HG03060 (cell line): Measurements from ENCODE around the gene SCAMP5.

Source experiments
- ATAC-seq: cut with Tn5 transposase; IDR thresholded peaks from one replicate; pipeline ENCODE4 v1.9.1; 2021; ENCODE audit warnings: low read depth, moderate number of reproducible peaks; ENCODE audit not compliant: unreplicated experiment

Gene SCAMP5

DNA sequence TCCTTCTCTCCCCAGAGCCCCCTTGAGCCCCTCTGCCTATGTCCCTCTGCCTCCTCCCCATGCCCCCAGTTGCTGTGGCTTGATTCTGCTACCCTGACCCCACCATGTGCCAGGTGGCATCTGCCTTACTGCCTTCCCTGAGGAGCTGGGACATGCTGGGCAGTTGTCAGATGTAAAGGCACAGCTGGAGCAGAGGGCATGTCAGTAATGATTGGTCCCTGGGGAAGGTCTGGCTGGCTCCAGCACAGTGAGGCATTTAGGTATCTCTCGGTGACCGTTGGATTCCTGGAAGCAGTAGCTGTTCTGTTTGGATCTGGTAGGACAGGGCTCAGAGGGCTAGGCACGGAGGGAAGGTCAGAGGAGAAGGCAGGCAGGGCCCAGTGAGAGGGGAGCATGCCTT is 24.6 kb downstream of the SCAMP5 start:
- ATAC-seq = no peak

DNA sequence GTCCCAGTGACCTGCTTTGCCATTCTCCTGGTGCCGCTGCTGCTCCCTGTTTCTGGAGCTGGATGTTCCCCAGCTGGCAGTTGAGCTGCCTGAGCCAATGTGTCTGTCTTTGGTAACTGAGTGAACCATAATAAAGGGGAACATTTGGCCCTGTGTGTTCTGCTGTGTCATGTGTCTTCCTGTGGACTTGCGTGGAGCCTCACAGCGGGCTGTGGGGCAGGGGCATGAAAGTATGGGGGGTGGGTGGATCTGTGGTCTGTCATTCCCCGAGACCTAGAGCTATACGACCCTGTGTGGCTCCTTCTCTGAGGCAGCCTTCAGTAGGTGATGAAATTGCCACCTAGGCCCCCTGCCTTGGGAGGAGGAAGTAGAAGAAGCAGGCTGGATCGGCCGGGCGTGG is 26.0 kb downstream of the SCAMP5 start:
- no peak for ATAC-seq

DNA sequence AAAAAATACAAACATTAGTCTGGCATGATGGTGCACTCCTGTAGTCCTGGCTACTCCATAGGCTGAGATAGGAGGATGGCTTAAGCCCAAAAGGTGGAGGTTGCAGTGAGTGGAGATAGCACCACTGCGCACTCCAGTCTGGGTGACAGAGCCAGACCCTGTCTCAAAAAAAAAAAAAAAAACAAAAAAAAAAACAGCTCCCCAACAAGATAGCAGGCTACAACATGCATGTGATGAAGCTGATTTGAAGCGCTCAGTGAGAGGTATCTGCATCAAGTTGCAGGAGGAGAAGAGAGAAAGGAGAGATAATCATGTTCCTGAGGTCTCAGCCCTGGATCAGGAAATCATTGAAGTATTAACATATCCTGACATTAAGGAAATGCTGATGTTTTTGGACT is 27.4 kb downstream of the SCAMP5 start:
- ATAC-seq = no peak

DNA sequence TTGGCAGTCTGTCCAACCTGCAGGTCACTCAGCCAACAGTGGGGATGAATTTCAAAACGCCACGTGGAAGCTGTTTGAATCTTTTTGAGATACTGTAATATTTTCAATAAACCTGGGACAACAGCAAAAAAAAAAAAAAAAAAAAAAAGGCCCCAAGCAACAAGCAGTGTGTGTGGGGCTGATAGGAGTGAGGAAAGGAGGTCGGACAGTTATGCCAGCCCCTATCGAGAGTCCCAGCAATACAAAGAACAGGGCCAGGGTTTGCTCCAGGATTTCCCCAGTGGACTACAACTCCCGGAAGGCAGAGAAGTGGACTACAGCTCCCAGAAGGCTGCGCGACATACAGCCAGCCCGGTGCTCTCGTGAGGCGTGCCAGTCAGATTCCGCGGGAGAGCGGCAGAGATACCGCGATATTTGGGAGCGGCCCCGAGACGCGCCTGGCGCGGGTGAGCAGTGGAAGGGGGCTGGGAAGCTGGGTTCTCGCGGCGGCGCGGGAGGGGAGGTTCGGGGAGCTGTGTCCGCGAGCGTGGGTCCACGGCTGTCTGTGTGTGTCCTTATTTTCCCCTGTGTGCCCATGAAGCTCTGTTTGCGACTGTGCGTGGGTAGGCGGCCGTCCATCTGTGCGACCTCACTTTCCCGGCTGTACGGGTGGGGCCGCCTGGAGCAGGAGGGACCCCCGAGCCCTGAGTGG is 28.0 kb downstream of the SCAMP5 start, which contains the start of gene PPCDC:
Gene PPCDC, plus strand, starts transcription at position 410 of the 691 bp plus-strand sequence. CDS start 4,729 bp downstream, outside the sequence.
- peak; percentile 78 for ATAC-seq

DNA sequence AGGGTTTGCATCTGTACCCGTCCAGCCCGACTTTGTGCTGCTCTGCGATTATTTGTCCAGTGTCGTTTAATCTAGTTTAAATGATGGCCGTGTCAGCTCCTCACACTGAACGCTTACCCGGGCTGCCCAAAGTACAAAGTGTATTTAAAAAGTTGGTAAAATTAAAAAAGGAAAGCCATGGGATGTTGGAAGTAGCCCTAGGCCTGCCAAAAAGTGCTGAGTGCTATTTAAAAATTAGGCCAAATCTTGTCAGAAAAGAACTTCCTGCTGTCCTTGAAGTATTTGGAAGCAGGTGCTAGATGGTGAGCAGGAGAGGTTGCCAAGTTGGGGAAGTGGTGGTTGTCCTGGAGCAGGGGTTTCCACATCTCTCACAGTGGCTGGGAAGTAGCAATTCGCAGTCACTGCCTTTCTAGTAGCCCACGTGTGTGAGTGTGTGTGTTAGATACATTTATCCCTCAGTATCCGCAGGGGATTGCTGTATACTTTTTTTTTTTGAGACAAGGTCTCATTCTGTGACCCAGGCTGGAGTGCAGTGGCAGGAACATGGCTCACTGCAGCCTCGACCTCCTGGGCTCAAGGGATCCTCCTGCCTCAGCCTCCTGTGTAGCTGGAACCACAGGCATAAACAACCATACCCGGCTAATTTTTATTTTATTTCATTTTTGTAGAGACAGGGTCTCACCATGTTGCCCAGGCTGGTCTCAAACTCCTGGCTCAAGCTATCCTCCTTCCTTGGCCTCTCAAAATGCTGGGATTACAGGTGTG is 28.7 kb downstream of the SCAMP5 start:
- ATAC-seq = no peak

DNA sequence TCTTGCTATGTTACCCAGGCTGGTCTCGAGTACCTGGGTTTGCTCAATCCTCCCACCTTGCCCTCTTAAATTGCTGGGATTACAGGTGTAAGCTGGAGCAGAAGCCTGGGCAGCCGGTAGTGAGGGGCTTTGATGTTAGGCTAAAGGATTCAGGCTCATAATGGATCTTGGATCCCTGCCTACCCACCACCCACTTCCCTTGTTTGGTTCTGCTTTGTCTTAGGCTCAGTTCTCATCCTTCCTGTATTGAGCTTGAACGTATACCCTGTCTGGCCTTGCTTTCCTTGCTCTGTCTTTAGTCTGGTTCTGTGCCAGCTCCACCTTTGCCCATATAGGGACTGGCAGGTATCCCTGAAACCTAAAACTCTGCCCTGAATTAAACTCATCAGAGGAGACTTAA is 29.7 kb downstream of the SCAMP5 start:
- no peak for ATAC-seq

DNA sequence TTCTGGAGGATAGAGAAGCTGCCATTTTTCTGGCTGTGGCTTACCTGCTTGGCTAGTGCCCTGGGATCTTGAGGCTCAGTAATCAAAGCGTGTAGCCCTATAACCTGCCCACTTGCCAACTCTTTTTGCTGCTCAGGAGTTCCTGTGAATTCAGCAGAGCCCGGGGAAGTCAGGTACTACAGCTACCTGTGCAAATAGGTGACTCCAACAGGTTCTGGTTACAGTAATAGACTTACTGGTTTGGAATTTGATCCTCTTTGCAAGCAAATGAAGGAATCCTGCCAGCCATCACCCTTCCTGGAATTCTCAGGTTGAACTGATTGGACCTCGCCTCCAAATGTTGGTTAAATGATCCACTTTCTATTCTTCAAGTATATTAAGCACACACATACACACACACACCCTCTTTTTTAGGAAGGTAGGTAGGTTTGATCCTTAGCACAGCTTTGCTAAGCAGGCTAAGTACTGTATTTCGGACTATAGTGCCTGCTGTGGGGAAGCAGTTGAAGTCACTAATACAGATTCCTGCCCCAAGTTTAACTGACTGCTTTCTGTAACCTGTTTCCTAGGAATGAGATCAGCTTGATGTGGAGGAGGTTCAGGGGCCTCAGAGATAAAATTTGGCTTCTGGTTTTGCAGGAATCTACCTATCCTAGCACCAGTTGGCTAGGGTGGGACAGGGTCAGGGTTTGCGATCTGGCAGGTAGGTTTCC is 30.3 kb downstream of the SCAMP5 start:
- ATAC-seq = no peak

DNA sequence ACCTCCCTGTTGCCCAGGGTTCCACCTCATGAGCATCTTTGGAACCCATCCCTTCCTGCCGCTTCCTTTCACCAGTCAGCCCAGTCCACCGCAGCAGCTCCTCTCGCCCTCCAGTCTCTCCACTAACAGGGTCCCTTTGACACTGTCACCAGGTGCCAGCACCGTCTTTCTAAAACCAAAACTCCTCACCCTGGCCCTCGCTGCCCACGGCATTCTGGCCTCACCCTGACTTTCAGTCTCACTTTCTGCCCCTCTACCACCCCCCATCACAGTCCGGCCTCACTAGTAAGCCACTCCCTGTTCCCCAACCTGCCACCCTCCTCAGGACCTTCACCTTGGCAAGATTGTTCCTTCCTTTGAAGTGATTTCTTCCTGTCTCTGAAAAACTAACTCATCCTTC is 32.2 kb downstream of the SCAMP5 start:
- ATAC-seq = no peak

DNA sequence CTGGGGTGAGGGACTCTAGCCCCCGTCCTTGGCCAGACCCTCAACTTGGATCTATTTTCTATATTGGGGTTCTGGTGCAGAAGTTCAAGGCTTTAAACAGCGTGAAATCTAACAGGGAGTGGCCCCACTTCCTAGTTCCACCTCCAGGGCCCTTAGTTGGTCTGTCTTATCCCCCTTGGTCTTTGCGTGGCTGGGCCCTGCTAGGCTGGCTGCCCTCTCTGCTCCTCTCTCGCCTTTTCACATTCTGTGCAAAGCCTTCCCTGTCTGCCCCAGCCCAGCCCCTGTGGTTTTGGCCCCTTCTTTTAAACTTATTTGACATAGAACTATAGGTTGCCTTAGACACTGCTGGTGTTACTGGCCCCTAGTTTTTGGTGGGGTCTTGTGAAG is 33.6 kb downstream of the SCAMP5 start:
- ATAC-seq = no peak

DNA sequence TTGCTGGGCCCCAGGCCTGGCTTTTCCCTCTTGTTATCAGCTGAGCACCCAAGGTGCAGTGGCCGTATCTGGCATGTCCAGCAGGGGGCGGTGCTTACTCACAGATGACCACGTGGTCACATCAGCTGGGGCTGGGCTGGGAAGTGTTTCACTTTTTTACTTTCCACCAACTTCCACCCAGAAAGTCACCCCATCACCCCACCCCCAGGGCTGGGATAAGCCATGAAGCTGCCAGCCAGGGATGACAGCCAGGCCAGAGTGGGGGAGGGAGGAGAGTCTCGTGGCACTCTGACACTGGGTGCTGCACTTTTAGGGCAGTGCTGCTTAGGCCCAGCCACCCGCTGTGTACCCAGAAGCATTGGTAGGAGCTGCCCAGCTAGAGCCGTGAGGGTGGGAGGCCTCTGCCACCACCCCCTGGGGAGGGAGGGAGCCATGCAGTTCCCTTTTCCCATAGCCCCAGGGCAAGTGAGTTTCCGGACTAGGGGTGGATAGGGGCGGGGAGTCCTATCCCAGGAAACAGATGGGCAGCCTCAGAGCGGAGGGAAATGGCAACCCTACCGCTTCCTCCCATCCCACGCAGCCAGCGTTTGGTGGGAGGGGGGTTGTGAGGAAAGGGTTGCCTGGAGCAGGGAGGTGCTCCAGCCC is 34.1 kb downstream of the SCAMP5 start:
- ATAC-seq = no peak

DNA sequence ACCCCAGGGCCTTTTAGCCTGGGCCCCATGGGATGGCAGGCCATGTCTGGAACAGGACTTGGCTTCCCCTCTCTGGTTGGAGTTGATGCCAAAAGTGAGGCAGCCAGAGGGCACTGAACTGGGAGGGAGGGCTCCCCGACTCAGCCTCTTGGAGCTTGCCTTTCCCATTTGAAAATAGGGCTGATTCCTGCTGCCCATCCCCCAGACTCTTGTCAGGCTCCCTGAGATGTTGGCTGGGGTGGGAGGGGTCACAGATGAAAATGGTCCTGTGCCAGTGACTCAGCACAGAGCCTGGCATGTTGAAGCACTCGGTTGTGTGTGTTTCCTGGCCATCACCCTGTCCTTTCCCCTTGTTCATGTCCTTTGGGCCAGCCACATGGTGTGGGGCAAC is 34.7 kb downstream of the SCAMP5 start:
- ATAC-seq = no peak

DNA sequence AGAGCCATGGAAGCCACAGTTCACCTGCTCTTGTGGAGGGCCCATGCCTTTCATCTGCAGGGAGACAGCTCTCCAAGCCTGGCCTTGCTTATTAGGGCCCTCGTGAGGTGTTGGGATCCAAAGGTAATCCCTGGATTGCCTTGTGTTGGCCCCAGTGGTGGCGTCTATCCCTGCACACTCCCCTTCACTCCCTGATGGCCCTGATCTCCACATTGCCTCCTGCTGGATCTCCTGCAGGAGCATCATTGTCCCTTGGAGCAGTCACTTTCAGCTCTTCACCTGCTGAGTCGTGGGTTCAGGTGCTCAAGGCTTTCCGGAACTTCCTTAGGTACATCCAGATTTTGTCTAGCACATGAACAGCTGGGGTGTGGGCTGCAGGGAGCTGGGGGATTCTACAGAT is 35.1 kb downstream of the SCAMP5 start:
- no peak for ATAC-seq

DNA sequence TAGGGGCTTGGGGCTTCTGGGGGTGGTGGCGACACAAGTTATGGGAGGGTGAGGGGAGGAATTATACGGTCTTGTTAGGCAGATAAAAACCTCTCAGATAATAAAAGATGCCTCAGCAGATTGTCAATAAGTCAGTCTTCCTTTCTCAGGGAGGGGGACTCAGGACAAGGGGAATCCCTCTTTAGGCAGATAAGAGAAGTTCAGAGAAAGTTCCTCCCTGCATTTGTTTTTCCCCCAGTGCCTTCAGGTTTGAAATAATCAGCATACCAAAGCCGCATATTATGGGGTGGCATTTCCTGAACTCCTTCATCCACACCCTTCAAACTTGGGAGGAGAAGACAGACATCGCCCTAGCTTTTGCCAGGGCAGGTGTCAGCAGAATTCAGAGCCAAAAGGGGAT is 36.5 kb downstream of the SCAMP5 start:
- ATAC-seq = no peak

DNA sequence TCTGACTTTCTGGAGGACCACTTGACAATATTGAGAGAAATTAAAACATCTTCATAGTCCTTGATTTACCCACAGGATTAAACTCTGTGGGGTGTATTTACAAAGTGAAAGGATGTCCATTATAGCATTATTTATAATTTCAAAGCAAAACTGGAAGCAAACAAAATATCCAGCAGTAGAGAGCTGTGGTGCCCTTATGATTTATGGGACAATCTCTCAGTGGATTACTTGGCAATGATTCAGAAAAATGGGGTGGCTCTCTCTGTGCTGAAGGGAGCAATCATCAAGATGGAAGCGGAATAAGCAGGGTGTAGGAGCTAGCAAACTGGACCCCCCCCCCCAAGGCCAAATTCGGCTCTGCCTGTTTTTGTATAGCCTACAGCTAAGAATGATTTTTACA is 37.0 kb downstream of the SCAMP5 start:
- no peak for ATAC-seq

DNA sequence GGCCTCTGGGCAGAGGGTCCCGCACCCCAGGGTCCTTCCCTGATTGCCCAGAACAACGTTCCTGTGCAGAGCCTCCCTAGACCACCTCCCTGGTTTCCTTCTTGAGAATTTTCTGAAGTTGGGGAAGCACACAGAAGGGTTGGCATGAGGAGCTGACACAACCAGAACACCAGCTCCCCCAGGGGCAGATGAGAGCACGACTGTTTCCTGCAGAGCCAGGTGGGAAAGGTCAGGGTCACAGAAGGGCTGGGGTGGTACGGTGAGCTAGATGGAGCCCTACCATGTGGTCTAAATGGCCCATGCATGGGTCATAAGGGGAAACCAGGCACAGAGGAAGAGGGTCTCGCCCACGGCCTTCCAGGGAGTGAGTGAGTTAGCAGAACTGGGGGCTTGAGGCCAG is 38.4 kb downstream of the SCAMP5 start:
- no peak for ATAC-seq

DNA sequence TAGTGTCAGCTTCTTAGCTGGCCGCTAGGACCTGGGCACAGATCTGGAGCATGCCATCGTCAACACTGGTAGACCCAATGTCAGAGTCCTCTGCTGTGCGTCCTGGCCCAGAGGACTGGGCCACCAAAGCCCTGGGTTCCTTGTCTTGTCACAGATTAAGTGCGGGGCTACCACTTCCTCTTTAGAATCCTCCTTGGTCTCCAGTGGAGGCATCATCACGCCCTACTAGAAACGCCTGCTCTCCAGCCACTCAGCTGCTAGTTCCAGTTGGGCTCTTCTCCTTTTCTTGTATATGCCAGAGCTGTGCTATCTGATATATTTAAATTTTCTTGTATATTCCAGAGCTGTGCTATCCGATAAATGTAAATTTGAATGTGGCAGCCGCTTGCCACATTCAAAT is 39.3 kb downstream of the SCAMP5 start:
- no peak for ATAC-seq

DNA sequence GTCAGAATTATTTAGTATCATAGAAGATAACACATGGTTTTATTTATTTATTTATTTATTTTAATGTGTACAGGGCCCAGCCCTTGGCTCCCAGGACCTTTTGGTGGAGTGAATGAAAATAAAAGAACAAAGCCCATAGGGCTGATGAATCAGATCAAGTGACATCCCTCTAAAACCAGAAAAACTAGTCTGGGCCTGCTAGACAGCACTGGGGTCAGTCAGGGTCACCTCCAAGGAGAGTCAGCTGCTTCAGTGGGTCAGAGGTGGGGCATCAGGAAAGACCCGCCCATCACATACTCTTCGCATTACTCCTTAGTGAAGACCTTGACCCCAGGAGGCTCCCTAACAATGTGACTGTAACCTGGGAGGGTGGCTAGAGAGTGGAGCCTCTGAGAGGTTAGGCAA is 40.9 kb downstream of the SCAMP5 start:
- ATAC-seq = no peak

DNA sequence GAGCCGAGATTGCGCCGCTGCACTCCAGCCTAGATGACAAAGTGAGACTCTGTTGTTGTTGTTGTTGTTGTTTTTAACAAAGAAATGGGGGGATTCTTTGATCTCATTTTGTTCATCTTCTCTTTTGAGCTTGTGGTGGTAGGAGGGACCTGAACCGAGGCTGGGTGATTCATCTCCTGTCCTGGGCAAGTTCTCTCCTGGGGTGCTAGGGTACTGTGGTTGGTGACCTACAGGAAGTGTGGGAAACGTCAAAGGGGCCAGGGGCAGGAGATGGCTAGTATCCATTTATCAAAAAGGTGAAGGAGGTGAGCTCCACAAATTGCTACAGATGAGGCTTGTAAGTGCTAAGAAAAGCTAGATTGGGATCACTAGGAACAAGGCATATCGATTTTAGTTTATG is 42.3 kb downstream of the SCAMP5 start:
- ATAC-seq = no peak

DNA sequence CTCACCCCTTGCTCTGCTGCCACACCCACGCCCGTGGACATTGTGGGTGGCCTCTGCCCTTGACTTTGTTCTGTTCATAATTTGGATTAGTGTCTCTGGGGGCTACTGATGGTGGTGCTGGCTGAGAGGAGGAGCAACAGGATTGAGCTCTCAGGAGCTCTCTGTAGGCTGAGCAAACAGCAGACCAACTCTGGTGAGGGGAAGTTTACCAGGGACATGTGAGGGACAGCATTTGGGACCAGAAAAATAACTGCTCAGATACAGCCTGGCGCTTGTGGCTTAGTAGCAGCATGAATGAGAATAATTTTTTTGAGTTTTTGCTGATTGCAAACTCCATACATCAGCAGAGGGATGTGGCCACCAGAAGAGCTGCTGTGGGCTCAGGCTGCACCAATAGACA is 42.9 kb downstream of the SCAMP5 start:
- ATAC-seq = no peak

DNA sequence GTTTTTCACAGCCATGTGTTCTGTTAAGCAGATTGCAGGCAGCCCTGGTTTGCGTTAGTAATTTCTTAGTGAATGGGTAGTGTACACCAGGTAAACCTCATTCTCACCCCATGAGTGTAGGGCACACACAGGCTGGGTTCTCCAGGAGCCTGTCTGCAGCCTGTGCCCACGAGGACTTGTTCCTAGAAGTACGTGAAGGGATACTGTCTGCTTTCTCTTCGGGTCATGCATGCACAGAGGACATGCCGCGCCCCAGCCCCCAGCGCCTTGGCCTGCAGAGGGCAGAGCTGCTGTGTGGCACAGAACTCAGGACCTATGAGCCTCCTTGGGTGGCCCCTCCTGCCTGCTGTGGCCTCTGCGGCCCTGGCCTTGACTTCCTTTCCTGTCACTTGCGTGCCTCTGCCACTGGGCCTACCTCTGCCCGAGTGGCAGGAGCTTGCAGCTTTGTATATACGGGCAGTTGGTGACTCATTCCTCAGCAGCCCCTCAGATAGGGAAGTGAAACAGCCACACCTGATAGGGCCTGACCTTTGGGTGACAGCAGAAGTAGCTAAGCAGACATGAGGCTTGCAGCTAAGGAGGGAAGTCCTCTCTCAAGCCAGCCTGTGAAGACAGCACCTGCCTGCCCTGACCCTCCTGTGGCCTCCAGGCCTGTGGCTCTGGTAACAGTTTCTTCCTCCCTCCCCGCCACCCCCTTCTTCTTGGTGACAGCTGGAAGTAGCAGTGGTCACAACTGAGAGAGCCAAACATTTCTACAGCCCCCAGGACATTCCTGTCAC is 47.6 kb downstream of the SCAMP5 start:
- peak; percentile 72 for ATAC-seq
